NCI-H2107 (cell line): ENCODE measurements around the gene DEFB124.
"Not testable (repeated sequence)": the region's sequence is repeated elsewhere in the genome, so short reads cannot be mapped to it uniquely, and the experiment has no call there.

ENCODE experiments used
- DNase-seq: peaks from one replicate; lab custom pipeline; 2025; lab: John Stamatoyannopoulos, UW

Gene DEFB124

GRCh38 chr20:31474758-31475427, at the start of gene DEFB124, which contains the start of gene REM1:
Gene DEFB124 (minus strand): TSS chr20:31475127. CDS start chr20:31473013, 2,114 bp downstream.
Gene REM1 (plus strand): TSS chr20:31475288. CDS start chr20:31476446, 1,158 bp downstream.
- DNase-seq: no peak

- DNase-seq: no peak
Measured at GRCh38 chr20:31523361-31524283, 48.7 kb upstream of the DEFB124 start.

- no peak for DNase-seq
Measured at GRCh38 chr20:31522731-31523130, 47.8 kb upstream of the DEFB124 start.

GRCh38 chr20:31521267-31521666, 46.3 kb upstream of the DEFB124 start:
- DNase-seq: not testable (repeated sequence)

- no peak for DNase-seq
Measured at GRCh38 chr20:31517373-31517772, 42.4 kb upstream of the DEFB124 start.

- DNase-seq: no peak
Measured at GRCh38 chr20:31516651-31517050, 41.7 kb upstream of the DEFB124 start.

- DNase-seq: no peak
Measured at GRCh38 chr20:31516166-31516565, 41.2 kb upstream of the DEFB124 start.

- no peak for DNase-seq
Measured at GRCh38 chr20:31515775-31516107, 40.8 kb upstream of the DEFB124 start.

GRCh38 chr20:31515072-31515774, 40.3 kb upstream of the DEFB124 start:
- DNase-seq: no peak

GRCh38 chr20:31514154-31515071, 39.5 kb upstream of the DEFB124 start, which contains the start of gene HM13:
Gene HM13 (plus strand): TSS chr20:31514442. CDS start chr20:31514552, 110 bp downstream.
- DNase-seq: peak; percentile 88

GRCh38 chr20:31508517-31509244, 33.8 kb upstream of the DEFB124 start:
- DNase-seq: no peak

GRCh38 chr20:31505903-31506302, 31.0 kb upstream of the DEFB124 start:
- DNase-seq: no peak

- not testable (repeated sequence) for DNase-seq
Measured at GRCh38 chr20:31502884-31503673, 28.2 kb upstream of the DEFB124 start.

GRCh38 chr20:31500527-31500926, 25.6 kb upstream of the DEFB124 start:
- DNase-seq: no peak

GRCh38 chr20:31497838-31498540, 23.1 kb upstream of the DEFB124 start:
- DNase-seq: no peak

GRCh38 chr20:31496761-31497295, 21.9 kb upstream of the DEFB124 start:
- DNase-seq: no peak

- DNase-seq: no peak
Measured at GRCh38 chr20:31494131-31494530, 19.2 kb upstream of the DEFB124 start.

GRCh38 chr20:31490752-31491151, 15.8 kb upstream of the DEFB124 start:
- DNase-seq: no peak

- DNase-seq: no peak
Measured at GRCh38 chr20:31489152-31489551, 14.2 kb upstream of the DEFB124 start.
